Mononuclear cell (primary cell): ENCODE results near the gene LDLR. TPM values are rescaled to one million over a fixed set of nuclear protein-coding genes. Genes with fewer than 3 reads are reported as not detected.
"Not testable (repeated sequence)": the region's sequence is repeated elsewhere in the genome, so short reads cannot be mapped to it uniquely, and the experiment has no call there.

Experiments used
- H3K27me3 ChIP-seq: 2 replicates; pipeline ENCODE4 v1.6.0; 2011; ENCODE audit warnings: low read length, control low read depth; ENCODE audit not compliant: insufficient read depth
- H3K4me1 ChIP-seq: 2 replicates; pipeline ENCODE4 v1.5.1; 2011; ENCODE audit warnings: mild to moderate bottlenecking, low read length, control low read depth; ENCODE audit not compliant: insufficient read depth
- H3K4me3 ChIP-seq: 2 replicates; pipeline ENCODE4 v1.5.1; 2011; ENCODE audit warnings: mild to moderate bottlenecking, low read length, moderate library complexity
- H3K9me3 ChIP-seq: 2 replicates; pipeline ENCODE4 v1.5.1; 2011; ENCODE audit warnings: low read depth, mild to moderate bottlenecking, control low read depth, low read length
- total RNA-seq: library from RNA; depleted of rRNA; stranded (reverse); fragments of >200 nt; gene quantifications from one replicate; pipeline ENCODE4 v1.2.3, GENCODE V29; 2012

The LDLR gene
- total RNA-seq, 1 donor: 58.1 TPM

- Histone ChIP-seq H3K4me3 (peak overlapping the region; percentile 34), H3K9me3 (no peaks in the 10 kb centered on the region), H3K27me3 (no peaks in the 10 kb centered on the region), H3K4me1 (peaks cover 24% of the 10 kb centered on the region)
These were observed 48.5 kb downstream of the LDLR start for GRCh38 chr19:11137542-11138384.

DNA sequence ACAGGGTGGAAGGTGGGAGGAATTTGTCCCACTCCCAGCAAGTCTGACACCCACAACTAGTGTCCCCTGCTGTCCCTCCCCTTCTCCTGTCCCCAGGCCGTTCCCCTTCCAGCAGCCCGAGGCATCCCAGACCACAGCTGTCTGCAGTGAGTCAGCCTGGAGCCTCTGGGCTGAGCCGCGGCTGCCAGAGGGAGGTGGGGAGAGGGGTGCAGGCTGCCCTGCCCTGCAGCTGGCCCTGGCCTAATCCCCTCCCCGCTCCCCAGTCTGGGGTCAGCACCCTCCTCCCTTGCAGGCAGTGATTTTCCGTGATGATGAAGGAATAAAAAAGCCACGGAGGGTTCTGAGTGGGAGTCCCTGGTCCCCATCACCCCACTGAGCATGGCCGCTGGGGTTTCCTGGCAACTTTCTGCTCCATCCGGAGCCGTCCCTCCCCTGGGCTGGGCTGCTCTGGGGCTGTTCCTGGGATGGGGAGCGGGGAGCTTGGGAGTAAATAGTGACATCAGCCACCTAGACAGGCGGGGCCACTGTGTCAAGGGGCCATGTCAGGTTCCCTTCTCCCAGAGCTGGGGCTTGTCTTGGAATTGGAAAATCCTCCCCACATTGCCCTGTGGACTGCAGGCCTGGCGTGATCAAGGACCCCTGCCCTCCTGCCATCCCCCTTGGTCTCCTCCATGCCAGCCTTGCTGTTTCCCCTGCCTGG, 49.5 kb downstream of the LDLR start:
- H3K4me3 ChIP-seq: no peak overlapping the region
- H3K9me3 ChIP-seq: no peaks in the 10 kb centered on the region
- peaks cover 32% of the 10 kb centered on the region for H3K4me1 ChIP-seq
- H3K27me3 ChIP-seq: no peaks in the 10 kb centered on the region

- not testable (repeated sequence) for H3K27me3 ChIP-seq, H3K9me3 ChIP-seq, H3K4me3 ChIP-seq
- peaks cover 32% of the 10 kb centered on the region for H3K4me1 ChIP-seq
These were observed 50.8 kb downstream of the LDLR start for GRCh38 chr19:11140023-11140538.

- Histone ChIP-seq H3K27me3 (no peaks in the 10 kb centered on the region), H3K9me3 (no peaks in the 10 kb centered on the region), H3K4me1 (peaks cover 32% of the 10 kb centered on the region), H3K4me3 (no peak overlapping the region)
These were observed 51.6 kb downstream of the LDLR start for GRCh38 chr19:11140896-11141295.

- H3K9me3 ChIP-seq: no peaks in the 10 kb centered on the region
- no peak overlapping the region for H3K4me3 ChIP-seq
- H3K27me3 ChIP-seq: no peaks in the 10 kb centered on the region
- H3K4me1 ChIP-seq: peaks cover 32% of the 10 kb centered on the region
These were observed 52.8 kb downstream of the LDLR start for GRCh38 chr19:11141937-11142527.

GRCh38 chr19:11142528-11143171, 53.4 kb downstream of the LDLR start:
- no peak overlapping the region for H3K4me3 ChIP-seq
- peaks cover 27% of the 10 kb centered on the region for H3K4me1 ChIP-seq
- no peaks in the 10 kb centered on the region for H3K9me3 ChIP-seq
- H3K27me3 ChIP-seq: no peaks in the 10 kb centered on the region

DNA sequence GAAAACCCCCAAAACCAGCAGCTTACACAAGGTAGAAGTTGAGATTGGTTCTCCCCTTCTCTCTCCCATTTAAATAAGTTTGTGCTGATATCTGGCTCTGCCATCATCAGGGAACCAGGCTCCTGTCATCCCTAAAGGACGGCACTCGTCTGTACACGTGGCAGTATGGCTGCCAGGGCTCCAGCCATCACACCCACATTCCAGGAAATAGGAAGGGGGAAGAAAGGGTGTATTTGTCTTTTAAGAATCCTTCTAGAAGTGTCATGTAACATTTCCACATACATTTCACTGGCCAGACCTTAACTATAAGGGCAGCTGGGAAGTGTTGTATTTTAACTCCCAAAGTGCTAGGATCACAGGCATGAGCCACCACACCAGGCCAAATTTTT, 56.3 kb downstream of the LDLR start:
- no peaks in the 10 kb centered on the region for H3K9me3 ChIP-seq
- no peaks in the 10 kb centered on the region for H3K27me3 ChIP-seq
- H3K4me3 ChIP-seq: no peak overlapping the region
- peaks cover 10% of the 10 kb centered on the region for H3K4me1 ChIP-seq

GRCh38 chr19:11148001-11148400, 58.7 kb downstream of the LDLR start:
- Histone ChIP-seq H3K4me1 (peaks cover 5% of the 10 kb centered on the region), H3K27me3 (no peaks in the 10 kb centered on the region), H3K9me3 (no peaks in the 10 kb centered on the region), H3K4me3 (no peak overlapping the region)

- Histone ChIP-seq H3K9me3 (no peaks in the 10 kb centered on the region), H3K4me3 (no peak overlapping the region), H3K27me3 (no peaks in the 10 kb centered on the region), H3K4me1 (peaks cover 18% of the 10 kb centered on the region)
These were observed 61.9 kb downstream of the LDLR start for GRCh38 chr19:11151181-11151580.

DNA sequence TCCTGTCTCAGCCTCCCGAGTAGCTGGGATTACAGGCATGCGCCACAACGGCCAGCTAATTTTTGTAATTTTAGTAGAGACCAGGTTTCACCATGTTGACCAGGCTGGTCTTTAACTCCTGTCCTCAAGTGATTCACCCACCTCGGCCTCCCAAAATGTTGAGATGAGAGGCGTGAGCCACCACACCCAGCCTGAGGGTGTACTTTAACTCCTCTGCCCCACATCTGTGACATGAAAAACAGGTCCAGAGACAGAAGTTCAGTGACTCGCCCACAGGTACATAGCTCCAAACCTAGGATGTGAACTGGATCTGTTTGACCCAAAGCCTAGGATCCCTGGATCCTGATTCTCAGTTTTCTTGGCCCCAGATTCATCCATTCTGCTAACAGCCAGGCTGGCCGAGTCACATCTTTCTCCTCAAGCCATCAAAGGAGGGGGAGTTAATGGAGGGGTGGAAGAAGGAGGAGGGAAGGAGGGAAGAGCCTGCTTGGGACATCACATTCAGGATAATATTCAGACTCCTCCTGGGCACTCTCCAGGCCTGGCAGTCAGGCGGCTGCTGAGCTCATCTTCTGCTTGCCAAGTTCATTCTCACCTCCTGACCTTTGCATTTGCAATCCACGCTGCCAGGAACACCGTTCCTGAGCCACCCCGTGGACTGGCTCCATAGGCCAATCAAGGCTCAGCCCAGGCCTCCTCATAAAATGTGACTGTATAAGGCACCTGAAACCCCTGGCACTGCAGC, 63.2 kb downstream of the LDLR start:
- H3K4me1 ChIP-seq: peaks cover 20% of the 10 kb centered on the region
- no peaks in the 10 kb centered on the region for H3K27me3 ChIP-seq
- no peak overlapping the region for H3K4me3 ChIP-seq
- no peaks in the 10 kb centered on the region for H3K9me3 ChIP-seq

DNA sequence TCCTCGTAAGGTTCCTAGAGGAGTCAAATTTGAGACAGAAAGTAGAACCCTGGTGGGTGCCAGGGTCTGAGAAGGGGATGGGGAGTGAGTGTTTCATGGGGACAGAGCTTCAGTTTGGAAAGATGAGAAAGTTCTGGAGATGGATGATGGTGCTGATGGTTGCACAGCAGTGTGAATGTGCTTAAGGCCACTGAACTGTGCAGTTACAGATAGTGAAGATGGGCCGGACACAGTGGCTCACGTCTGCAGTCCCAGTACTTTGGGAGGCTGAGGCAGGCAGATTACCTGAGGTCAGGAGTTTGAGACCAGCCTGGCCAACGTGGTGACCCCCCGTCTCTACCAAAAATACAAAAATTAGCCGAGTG, 65.4 kb downstream of the LDLR start:
- Histone ChIP-seq H3K9me3 (no peaks in the 10 kb centered on the region), H3K27me3 (no peaks in the 10 kb centered on the region), H3K4me1 (peaks cover 20% of the 10 kb centered on the region), H3K4me3 (no peak overlapping the region)

DNA sequence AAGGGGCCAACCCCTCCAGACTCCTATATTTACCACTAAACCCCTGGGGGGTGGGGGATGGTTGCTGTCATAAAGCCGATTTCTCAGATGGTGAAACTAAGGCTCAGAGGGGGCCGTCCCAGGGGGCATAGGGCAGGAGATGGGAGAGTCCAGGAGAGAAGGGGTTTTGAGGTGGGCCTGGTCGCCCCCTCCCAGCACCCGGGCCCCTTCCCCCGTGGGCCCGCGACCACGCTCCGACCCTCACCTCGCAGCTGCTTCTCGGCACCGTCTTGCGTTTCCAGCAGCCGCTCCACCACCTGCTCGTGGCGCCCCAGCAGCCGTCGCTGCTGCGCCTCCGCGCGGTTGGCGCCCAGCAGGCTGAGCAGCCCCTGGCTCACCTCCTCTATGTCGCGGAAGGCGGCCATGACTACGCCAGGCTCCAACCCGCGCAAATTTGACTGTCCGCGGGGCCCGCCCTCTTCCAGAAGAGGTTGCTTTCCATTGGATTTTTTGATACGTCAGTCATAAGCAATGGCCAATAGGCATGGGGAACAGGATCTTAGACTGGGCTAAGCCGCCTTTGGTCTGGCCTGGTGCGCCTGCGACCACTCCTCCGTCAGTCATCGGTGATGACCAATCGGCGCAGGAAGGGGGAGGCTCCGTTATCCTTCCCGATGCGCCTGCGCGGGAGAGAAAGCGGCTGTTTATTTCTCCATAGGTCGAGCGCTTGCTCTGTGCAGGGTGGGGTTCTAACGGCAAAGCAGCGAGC, 66.3 kb downstream of the LDLR start, which contains the start of gene SPC24:
Gene SPC24 (minus strand): TSS at position 410 of the 748 bp plus-strand sequence. CDS start 6 bp downstream, at position 404.
- Histone ChIP-seq H3K4me3 (peak within 1 kb of the TSS; percentile 49), H3K27me3 (no peaks in the 10 kb centered on the region), H3K4me1 (peaks cover 20% of the 10 kb centered on the region), H3K9me3 (no peaks in the 10 kb centered on the region)

GRCh38 chr19:11159598-11160439, 70.6 kb downstream of the LDLR start:
- Histone ChIP-seq H3K4me1 (peaks cover 13% of the 10 kb centered on the region), H3K9me3 (no peaks in the 10 kb centered on the region), H3K27me3 (no peaks in the 10 kb centered on the region), H3K4me3 (no peak overlapping the region)
